ENCODE data around the gene PTPMT1.
A peak's percentile ranks its signal among the peaks of the same experiment; 100 is the strongest.
"Not testable (repeated sequence)": the region's sequence is repeated elsewhere in the genome, so short reads cannot be mapped to it uniquely, and the experiment has no call there.

The PTPMT1 gene

DNA sequence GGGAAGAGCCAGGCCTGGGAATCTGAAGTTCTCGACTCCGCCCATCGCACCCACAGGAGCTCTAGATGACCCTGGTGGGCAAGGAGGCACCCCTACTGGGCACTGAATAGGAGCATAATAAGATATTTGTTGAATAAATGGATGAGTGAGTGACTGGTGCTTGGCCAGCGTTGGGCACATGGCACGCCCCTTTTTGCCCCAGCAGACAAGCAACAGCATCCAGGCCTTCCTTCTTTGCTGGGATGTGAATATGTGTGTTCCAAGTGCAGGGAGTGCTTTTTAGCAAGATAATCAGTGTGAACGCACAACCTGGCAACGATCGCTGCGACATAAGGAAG is 12.0 kb upstream of the PTPMT1 start:
- peak; percentile 42 for TF ChIP-seq CTCF (conservative IDR thresholded peaks at IDR 0.05; ENCODE audit: low read depth)
- ChIA-PET CTCF (interaction anchor here (0.6 to 2.0 kb wide), 11 partner anchors 11 to 1205 kb away, joined by 3 to 11 read pairs (median 3); no protein-coding TSS in a partner anchor), POLR2A (ENCODE audit: low non-redundant PET) (no interaction called here)
- peak overlapping the region; percentile 91 for H3K27ac ChIP-seq
- no peak for DNase-seq (ENCODE audit: low spot score)

DNA sequence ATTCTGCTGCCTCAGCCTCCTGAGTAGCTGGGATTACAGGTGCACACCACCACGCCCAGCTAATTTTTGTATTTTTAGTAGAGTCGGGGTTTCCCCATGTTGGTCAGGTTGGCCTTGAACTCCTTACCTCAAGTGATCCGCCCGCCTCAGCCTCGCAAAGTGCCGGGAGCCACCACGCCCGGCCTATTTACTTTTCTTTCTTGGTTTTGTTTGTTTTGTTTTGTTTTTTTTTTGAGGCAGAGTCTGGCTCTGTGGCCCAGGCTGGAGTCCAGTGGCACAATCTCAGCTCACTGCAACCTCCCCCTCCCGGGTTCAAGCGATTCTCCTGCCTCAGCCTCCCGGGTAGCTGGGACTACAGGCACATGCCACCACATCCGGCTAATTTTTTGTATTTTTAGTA is 8.4 kb upstream of the PTPMT1 start:
- DNase-seq (ENCODE audit: low spot score); POLR2A ChIA-PET (ENCODE audit: low non-redundant PET); CTCF ChIA-PET; H3K27ac ChIP-seq: not testable (repeated sequence)

GRCh38 chr11:47558695-47559094 is 6.7 kb upstream of the PTPMT1 start:
- CTCF ChIA-PET: no interaction called here
- POLR2A ChIA-PET (ENCODE audit: low non-redundant PET): no interaction called here
- no peak for DNase-seq (ENCODE audit: low spot score)
- TF ChIP-seq CTCF (conservative IDR thresholded peaks at IDR 0.05; ENCODE audit: low read depth): no peak
- H3K27ac ChIP-seq: no peak overlapping the region

DNA sequence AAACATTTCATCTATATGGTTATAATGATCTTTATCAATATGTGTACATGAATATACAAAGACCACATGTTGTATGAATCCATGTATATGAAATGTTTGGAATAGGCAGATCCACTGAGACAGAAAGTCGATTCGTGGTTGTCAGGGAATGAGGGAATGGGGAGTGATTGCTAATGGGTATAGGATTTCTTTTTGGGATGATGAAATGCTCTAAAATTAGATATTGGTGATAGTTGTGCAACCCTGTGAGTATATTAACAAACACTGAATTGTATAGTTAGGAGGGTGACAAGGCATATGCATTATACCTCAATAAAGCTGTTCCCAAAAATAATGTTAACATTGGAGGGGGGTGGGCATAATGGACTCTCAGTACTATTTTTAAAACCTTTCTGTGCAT is 5.0 kb upstream of the PTPMT1 start:
- CTCF ChIA-PET: no interaction called here
- POLR2A ChIA-PET (ENCODE audit: low non-redundant PET): no interaction called here
- TF ChIP-seq CTCF (conservative IDR thresholded peaks at IDR 0.05; ENCODE audit: low read depth): no peak
- peak overlapping the region; percentile 34; the same call in 1 of the 2 replicates for H3K27ac ChIP-seq
- no peak for DNase-seq (ENCODE audit: low spot score)

- peak overlapping the region; percentile 80; the same call in 1 of the 2 replicates for H3K27ac ChIP-seq
- POLR2A ChIA-PET (ENCODE audit: low non-redundant PET): interaction anchor here (0.6 kb wide), 1 partner anchor 19 kb away, joined by 3 read pairs; no protein-coding TSS in a partner anchor
- DNase-seq (ENCODE audit: low spot score); CTCF ChIA-PET: not testable (repeated sequence)
These were observed 3.0 kb upstream of the PTPMT1 start for GRCh38 chr11:47562393-47562792.

DNA sequence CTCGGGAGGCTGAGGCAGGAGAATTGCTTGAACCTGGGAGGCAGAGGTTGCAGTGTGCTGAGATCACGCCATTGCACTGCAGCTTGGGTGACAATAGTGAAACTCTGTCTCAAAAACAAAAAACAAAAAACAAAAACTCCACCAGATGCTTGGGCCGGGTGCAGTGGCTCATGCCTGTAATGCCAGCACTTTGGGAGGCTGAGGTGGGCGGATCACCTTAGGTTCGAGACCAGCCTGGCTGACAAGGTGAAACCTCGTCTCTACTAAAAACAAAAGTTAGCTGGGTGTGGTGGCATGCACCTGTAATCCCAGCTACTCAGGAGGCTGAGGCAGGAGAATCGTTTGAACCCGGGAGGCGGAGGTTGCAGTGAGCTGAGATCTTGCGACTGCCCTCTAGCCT is 1.0 kb upstream of the PTPMT1 start:
- POLR2A ChIA-PET (ENCODE audit: low non-redundant PET); DNase-seq (ENCODE audit: low spot score): not testable (repeated sequence)
- CTCF ChIA-PET: interaction anchor here (0.8 kb wide), 1 partner anchor 11 kb away, joined by 4 read pairs; the partner anchor contains the start of gene CELF1
- peak overlapping the region; percentile 80 for H3K27ac ChIP-seq

GRCh38 chr11:47564933-47565339 is 463 bp upstream of the PTPMT1 start:
- peak overlapping the region; percentile 80 for H3K27ac ChIP-seq
- CTCF ChIA-PET: interaction anchor here (0.8 kb wide), 1 partner anchor 12 kb away, joined by 4 read pairs; the partner anchor contains the start of gene CELF1
- POLR2A ChIA-PET (ENCODE audit: low non-redundant PET): no interaction called here
- TF ChIP-seq CTCF (conservative IDR thresholded peaks at IDR 0.05; ENCODE audit: low read depth): no peak
- no peak for DNase-seq (ENCODE audit: low spot score)

GRCh38 chr11:47566149-47566698 is 825 bp downstream of the PTPMT1 start:
- POLR2A ChIA-PET (ENCODE audit: low non-redundant PET): no interaction called here
- peak overlapping the region; percentile 80 for H3K27ac ChIP-seq
- no peak for TF ChIP-seq CTCF (conservative IDR thresholded peaks at IDR 0.05; ENCODE audit: low read depth)
- CTCF ChIA-PET: interaction anchor here (0.7 to 1.2 kb wide), 2 partner anchors 14 to 63 kb away, joined by 4 to 8 read pairs; no protein-coding TSS in a partner anchor
- no peak for DNase-seq (ENCODE audit: low spot score)
